GM18505 (cell line): Measurements from ENCODE around the gene NADK.

Experiments used
- ATAC-seq: cut with Tn5 transposase; IDR thresholded peaks from one replicate; pipeline ENCODE4 v1.9.1; 2021; ENCODE audit not compliant: unreplicated experiment
- POLR2A ChIP-seq: IDR thresholded peaks from 4 replicates; pipeline ENCODE4 v1.6.1; 2011; ENCODE audit warnings: borderline replicate concordance; ENCODE audit not compliant: insufficient read depth, insufficient read length; ENCODE audit errors: extremely low read depth

Gene NADK, protein sequence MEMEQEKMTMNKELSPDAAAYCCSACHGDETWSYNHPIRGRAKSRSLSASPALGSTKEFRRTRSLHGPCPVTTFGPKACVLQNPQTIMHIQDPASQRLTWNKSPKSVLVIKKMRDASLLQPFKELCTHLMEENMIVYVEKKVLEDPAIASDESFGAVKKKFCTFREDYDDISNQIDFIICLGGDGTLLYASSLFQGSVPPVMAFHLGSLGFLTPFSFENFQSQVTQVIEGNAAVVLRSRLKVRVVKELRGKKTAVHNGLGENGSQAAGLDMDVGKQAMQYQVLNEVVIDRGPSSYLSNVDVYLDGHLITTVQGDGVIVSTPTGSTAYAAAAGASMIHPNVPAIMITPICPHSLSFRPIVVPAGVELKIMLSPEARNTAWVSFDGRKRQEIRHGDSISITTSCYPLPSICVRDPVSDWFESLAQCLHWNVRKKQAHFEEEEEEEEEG

DNA sequence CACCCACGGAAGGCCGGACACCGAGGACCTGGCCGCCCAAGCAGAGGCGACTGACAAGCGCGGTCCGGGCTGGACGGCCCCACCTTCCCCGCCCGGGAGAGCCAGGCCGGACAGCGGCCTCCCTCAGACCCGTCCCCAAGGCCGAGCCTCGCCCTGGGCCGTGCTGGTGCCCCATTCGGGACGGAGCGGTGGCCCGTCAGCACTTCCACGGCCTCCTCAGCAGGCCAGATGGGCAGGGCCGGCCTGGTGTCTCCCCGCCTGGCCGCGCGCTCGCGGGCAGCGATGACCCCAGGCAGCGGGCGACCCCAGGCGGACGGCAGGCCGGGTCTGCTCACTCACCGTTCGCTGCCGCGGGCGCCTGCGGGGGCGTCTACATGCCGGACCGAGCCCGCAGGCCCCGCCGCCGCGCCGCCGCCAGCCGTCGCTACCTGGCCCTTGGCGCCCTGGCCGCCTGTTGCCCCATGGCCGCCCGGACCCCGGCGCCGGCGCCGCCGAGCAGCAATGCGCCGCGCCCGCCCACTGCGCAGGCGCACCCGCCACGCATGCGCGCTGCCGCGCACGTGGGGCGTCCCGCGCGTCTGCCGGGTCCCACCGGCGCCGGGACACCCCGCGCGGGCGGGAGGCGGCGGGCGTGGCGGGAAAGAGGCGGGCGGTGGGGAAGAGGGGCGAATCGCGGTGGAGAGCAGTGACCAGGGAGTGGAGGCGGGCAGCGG lies at the start of gene NADK:
TSS of gene NADK (minus strand) at position 521 of the 713 bp plus-strand sequence. CDS start 13,064 bp downstream, outside the sequence.
- peak; percentile 60 for TF ChIP-seq POLR2A
- peak; percentile 46 for ATAC-seq

DNA sequence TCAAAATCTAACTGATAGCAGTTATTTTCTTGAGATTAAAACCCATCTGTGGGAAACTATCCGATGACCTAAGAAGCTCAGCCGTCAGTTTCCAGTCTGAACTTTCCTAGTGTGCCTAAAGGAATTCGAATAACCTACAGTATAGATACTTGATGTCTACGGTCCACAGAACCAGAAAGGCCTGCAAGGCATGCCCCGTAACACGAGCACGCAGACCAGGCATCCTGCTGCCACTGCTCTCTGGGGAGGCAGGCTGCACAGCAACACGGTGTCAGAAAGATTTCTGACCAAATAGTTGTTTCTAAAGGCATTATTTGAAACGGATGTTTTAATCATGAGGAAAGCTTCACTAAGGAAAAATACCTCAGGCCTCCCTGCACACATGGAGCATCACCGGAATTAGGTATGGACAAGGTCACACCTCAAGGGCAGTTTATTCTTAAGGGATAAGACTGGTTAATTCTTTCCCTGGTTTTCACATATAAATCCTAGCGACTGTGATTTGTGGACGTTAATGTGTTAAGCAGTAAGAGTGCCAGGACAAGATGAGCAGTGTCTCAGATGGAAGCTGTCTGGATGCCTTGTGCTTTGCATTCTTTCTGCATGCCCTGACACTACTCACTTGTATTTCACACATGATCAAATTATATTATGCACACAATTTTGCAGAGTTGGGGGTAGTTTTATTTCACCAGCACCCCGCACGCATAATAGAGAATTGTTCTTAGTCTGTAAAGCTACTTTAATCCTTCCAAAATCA lies 49.0 kb upstream of the NADK start:
- no peak for ATAC-seq
- no peak for TF ChIP-seq POLR2A

DNA sequence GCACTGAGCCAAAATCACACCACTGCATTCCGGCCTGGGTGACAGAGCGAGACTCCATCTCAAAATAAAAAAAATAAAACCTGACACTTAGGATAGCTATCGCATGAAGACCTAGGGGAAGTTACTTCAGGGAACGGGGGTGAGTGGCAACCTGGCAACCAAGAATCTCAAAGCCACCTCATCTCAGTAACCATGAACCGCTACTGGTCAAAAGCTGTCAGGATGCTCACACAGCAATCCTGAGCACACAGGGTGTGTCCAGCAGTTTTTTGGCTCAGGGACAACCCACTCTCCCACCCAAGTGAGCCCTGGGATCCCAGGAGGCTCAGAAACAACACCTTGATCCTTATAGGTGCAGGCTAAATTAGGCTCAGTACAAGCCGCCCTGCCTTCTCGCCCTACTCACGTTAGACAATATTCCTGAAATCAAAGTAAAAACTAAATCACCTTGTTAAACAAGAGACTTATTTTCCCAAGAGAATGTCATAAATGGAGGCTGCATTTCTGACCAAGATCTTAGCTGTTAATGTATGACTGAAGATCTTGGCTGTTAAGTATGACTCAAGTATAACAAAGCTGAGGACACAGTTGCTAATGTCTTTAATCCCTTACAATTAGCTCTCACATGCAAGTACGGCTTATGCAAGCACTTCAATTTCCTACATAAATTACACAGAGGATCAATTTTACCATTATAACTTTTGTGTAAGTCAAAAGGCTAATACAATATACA lies 48.3 kb upstream of the NADK start:
- no peak for ATAC-seq
- TF ChIP-seq POLR2A = no peak

DNA sequence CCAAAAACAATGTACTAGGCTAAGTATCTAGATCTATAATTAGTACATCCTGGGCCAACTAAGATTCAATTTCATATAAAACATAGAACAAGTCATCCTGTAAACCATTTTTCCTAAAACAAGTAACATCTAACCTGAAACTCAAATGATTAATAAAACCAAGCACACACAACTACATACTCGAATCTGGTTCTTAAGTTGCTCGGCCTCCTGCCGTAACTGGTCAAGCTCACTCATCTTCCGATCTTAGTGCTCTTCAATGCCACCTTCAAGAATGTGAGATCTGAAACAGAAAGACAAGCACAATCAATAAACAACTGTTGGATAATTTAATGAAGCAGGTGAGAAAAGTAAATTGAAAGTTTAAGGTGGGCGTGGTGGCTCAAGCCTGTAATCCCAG lies 46.9 kb upstream of the NADK start:
- TF ChIP-seq POLR2A = no peak
- ATAC-seq = no peak

DNA sequence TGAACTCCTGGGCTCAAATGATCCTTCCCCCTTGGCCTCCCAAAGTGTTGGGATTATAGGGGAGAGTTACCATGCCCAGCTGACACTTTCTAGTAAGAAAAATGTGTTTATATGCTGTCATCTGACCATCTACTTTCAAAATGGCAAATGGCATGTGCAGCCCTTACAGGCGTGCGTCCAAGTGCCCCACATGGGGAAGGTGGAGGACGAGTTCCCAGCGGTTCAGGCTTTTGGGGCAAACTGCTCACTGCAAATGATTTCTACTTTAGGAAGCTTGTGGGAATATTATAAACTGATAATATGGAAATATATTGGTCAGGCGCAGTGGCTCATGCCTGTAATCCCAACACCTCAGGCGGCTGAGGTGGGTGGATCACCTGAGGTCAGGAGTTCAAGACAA lies 41.5 kb upstream of the NADK start:
- no peak for TF ChIP-seq POLR2A
- ATAC-seq = no peak

DNA sequence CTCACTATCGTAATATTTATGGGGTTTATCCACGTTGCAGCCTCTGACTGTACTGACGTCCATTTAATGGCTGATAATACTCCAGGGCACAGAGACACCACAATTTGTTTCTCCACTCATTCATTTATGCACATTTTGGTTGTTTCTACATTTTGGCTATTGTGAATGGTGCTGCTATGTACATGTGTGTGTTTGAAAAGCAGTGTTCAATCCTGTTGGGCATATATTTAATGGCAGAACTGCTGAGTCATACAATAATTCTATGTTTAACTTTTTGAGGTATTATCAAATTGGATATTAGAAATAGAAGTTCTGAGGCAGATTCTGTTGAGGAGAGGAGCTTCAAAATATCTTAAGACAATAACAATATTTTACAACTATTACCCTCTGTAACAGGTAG lies 39.0 kb upstream of the NADK start:
- no peak for TF ChIP-seq POLR2A
- no peak for ATAC-seq

DNA sequence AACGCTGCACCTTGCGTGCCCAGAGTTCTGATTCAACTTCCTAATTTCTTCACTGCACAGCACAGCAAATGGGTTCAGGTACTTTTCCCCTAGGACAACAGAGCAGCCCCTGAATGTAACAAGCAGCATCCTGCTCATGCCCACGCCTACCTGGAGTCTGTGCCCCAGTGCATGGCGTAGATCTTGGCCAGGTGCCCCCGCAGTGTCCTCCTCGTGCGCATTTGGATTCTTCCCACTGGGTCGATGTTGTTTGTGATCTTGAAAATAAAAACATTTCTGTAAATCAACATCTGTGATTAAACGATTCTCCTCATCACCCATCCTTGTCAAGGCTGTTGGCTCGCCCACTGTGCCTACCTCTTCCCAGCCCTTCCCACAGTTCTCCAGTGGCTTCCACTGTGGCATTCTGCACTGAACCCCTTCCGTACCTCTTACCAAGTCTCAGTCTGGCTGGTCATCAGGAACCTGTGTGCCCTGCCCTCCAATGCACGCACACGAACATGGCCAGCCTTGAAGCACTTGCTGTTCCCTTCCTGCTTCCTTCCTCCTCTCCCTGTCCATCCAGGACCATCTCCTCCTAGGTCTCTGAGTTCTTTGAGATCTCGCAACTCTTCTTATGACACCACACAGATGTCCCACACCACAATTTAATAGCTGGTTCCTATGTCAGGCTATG lies 37.5 kb upstream of the NADK start:
- ATAC-seq = no peak
- no peak for TF ChIP-seq POLR2A

DNA sequence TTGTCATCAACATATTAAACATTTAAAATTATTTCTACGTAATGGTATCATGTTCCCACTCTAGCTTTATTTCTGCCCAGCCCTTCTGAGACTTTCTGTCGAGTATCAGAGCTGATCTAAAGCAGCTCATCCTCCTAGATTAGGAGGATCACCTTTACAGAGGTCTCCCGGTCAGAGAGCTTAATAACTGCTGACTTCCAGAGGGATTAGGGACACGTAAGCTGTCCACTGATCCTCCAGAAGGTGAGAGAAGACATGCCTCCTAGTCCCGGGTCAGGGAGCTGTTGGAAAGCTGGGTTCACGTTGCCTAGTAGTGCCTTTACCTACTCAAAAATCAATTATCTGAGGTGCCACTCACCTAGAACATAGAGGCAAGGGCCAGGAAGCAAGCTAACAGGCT lies 31.2 kb upstream of the NADK start:
- ATAC-seq = no peak
- no peak for TF ChIP-seq POLR2A

DNA sequence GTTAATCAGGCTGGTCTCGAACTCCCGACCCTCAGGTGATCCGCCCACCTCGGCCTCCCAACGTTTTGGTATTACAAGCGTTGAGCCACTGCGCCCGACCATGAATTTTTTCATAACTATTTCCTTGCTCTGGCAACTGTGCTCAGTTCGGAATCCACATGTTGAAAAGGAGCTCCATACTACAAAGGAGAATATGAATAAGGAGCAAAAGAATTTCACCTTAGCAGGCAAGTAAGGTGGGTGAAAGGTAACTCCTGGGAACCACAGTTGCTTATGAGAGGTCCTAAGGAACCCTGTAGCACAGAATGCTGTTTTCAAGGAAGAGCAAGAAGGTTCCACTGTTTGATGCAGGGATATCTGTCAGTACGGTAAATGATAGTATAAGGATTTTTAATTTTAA lies 29.9 kb upstream of the NADK start:
- no peak for TF ChIP-seq POLR2A

DNA sequence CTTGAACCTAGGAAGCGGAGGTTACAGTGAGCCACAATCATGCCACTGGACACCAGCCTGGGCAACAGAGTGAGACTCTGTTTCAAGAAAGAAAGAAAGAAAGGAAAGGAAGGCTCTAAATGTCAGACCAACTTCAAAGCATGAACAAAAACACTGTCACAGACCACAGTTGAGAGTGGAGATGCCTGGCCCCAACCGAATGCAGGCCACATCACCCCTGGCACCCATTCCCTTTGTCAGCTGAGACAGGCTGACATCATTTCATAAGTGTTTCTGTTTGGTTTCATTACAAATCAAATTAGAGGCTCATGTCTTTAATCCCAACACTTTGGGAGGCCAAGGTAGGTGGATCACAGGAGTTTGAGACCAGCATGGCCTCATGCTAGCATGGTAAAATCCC lies 28.6 kb upstream of the NADK start:
- TF ChIP-seq POLR2A = no peak
- no peak for ATAC-seq

More for the DNA sequence above, 29.9 kb upstream of the NADK start:
- no peak for ATAC-seq

DNA sequence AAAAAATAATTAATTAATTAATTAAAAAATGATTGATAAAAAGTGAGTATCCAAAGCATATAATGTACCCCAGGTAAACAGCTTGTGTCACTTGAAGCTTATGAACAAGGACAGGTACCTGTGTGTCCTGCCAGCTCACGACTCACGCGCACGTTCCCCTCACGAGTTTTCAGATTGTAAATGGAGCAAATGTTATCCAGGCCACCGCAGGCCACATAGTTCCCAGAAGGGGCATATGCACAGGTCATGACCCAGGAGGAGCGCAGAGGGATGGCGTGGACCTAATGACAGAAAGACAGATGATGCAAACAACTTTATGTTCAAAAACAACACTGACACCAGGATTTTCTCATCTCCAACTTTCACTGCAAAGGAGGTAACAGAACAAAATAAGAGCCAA lies 26.0 kb upstream of the NADK start:
- TF ChIP-seq POLR2A = no peak
- ATAC-seq = no peak

DNA sequence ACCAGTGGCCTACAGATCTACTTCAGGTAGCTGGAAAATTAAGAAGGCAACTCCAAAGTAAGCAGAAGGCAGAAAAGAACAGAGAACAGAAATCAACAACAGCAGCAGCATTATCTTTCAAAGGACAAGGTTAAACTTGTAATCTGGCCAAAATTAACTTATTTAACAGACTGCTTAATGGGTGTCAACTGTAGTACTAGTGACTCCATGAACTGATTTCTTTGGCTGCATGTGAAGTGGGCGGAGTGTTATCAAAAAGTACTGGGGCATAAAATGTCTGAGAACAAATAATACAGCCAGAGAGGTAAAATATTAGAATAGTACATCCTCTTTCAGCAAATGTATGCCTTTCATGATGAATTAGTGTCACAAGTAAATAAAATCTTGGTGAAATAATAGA lies 24.6 kb upstream of the NADK start:
- TF ChIP-seq POLR2A = no peak
- no peak for ATAC-seq
